Fibroblast of skin of left biceps (primary cell): ENCODE measurements around the gene FSHR.

ENCODE experiments used
- DNase-seq, 2 experiments: peaks; one replicate each; pipeline ENCODE4 v3.0.0-alpha.2; 2013; ENCODE audit warnings: low read depth in 2 of 2

The FSHR gene, protein sequence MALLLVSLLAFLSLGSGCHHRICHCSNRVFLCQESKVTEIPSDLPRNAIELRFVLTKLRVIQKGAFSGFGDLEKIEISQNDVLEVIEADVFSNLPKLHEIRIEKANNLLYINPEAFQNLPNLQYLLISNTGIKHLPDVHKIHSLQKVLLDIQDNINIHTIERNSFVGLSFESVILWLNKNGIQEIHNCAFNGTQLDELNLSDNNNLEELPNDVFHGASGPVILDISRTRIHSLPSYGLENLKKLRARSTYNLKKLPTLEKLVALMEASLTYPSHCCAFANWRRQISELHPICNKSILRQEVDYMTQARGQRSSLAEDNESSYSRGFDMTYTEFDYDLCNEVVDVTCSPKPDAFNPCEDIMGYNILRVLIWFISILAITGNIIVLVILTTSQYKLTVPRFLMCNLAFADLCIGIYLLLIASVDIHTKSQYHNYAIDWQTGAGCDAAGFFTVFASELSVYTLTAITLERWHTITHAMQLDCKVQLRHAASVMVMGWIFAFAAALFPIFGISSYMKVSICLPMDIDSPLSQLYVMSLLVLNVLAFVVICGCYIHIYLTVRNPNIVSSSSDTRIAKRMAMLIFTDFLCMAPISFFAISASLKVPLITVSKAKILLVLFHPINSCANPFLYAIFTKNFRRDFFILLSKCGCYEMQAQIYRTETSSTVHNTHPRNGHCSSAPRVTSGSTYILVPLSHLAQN

GRCh38 chr2:49154140-49154539 is at the start of gene FSHR:
Gene FSHR (minus strand): TSS chr2:49154515. CDS start chr2:49154417, 98 bp downstream.
- no peak for DNase-seq

DNA sequence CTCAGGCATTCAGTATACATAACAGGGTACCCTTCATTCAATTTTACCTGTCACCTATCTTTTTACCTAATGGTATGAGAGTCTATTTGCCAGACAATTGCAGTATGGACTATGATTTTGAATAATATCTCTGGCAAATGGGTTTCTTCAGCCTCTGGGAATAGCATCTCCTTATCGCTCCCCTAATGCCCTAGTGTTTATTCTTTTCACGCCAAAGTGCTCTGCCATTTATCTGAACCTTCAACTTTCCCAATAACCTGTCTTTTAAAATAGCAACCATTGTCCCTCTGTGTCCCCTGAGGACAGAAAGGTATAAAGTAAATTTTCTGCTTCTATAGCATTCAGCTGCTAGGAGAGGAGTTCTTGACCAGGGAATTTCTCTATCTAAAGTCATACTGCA is 45.0 kb upstream of the FSHR start:
- no peak for DNase-seq

- no peak for DNase-seq
These were observed 40.4 kb upstream of the FSHR start for GRCh38 chr2:49194701-49195100.

- no peak for DNase-seq
These were observed 37.7 kb upstream of the FSHR start for GRCh38 chr2:49192036-49192435.

GRCh38 chr2:49189512-49190225 is 35.4 kb upstream of the FSHR start:
- DNase-seq, result no peak

- no peak for DNase-seq
These were observed 31.8 kb upstream of the FSHR start for GRCh38 chr2:49186050-49186648.

DNA sequence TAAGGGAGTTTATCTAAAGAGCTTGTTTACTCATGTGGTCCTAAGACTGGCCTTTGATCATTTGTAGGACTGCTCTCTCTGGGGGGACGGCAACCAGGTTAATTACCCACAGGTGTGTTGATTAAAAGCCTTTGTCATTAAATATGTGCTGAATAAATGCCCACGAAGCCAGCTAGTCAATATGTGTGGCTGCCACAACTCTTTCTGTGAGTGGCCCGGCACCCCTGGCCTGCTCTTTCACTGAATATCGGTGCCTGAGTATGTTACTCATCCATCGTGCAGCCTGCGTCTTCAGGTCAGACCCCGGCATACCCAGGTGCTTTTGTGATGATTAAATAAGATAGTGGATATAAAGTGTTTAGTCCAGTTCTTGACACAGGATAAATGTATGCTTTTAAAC is 24.3 kb upstream of the FSHR start:
- no peak for DNase-seq

DNA sequence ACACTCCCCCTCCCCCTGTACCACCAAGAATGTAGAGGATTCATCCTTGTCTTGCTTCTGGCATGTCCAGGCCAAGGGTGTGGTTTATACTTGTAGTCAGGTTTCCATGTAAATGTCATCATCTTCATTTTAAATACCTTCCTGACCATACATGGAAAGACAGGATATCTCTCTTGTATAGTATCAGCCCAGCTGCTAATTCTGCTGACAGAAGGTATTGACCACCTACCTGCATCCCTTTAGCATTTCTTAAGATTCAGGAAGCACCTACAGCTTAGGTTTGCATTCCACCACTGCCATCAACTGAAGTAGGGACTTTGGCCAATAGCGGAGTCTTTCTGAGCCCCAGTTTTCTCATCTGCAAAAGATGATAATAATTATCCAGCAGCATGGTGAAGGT is 22.9 kb upstream of the FSHR start:
- DNase-seq, result no peak

- no peak for DNase-seq
These were observed 21.5 kb upstream of the FSHR start for GRCh38 chr2:49175831-49176230.

DNA sequence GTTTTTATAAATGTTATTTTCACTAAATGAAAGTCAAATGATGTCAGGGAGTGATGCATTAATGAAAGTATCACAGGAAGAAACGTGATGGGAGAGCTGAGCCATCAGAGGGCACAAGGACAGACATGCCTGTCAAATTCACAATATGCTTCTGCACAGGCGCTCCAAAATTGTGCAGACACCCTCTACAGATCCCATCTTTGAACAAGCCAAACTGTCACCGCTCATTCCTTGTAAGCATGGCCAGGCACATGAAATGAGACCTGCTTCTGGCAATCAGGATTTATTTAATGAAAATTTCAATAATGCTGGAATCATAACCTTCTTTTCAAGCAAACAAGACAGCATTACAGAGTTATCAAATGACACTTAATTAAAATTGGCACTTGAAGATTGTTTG is 20.4 kb upstream of the FSHR start:
- no peak for DNase-seq

- DNase-seq, result no peak
These were observed 12.8 kb upstream of the FSHR start for GRCh38 chr2:49167131-49167530.

DNA sequence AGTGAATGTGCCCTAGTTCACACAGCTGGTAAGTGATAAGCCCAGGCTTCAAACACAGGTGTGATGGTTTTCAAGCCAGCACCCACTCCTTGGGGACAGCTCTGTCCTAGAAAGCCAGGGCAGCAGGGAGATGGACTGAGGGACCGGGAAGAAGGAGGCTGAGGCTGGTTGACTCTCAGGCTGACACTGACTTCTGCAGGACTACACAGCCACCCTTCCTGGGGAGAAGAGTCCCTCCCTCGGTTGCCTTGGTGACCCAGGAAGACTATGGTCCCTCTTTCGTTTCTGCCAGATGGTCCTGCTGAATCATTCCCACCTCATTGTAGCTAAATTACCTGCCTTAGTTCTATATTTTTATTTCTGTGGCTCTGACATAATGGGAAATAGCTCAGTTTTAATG is 11.3 kb upstream of the FSHR start:
- DNase-seq, result no peak

DNA sequence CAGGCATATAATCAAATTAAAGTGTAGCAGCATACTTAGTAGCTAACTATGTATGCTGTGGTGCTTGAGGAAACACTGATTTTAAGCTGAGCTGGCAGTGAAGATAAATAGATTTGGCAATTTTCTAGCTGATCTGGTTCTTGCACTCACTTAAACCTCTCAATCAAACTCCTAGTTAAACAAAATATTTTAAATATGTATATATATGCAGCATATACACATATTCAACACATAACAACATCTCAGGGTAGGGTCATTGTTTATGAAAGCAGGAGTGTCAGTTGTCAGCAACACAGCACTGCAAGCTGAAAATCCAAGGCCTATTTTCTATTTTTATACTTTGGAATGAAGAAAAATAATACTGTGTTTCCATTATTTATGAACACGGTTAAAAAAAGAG is 10.4 kb upstream of the FSHR start:
- DNase-seq, result no peak

- DNase-seq, result peak; percentile 2 to 5
These were observed 7.8 kb upstream of the FSHR start for GRCh38 chr2:49162151-49162550.

DNA sequence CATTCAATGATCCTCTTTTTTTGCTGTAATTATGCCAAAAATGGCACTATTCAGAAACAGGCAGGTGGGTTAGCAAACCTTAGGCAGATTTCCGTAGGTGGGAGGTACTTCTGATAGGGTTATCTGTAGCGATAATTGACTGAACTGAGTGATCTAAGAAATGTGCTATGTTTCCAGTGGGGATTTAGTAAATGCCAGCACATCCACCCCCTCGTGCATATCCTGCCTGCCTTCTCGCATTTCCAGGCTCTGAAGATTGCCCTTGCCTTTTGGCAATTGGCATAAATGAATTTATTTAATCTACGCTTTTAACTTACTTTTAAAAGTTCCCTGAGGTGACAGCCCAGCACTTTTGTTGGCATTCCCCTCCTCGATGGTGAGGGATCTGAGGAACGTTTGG is 576 bp upstream of the FSHR start:
- no peak for DNase-seq

- DNase-seq, result no peak
These were observed 1.1 kb downstream of the FSHR start for GRCh38 chr2:49153252-49153651.

DNA sequence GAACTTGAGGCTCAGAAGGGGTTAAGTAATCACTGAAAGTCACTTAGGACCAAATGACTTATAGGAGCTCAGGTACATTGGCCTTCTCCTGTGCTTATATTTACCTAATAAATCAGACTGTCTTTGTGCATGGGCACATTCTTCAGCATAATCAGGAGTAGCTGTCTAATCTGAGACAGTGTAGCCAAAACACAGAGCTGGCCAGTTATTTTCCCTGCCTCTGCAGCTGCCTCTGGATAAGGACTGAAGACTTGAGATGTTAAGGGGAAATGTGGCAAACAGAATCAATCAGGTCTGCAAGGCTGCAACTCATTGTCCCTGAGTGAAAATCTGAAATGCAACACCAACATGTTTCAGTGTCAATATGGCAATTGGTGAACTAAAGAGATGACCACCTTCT is 1.5 kb downstream of the FSHR start:
- no peak for DNase-seq

GRCh38 chr2:49146401-49146800 is 7.9 kb downstream of the FSHR start:
- no peak for DNase-seq

GRCh38 chr2:49131801-49132200 is 22.5 kb downstream of the FSHR start:
- DNase-seq, result no peak

DNA sequence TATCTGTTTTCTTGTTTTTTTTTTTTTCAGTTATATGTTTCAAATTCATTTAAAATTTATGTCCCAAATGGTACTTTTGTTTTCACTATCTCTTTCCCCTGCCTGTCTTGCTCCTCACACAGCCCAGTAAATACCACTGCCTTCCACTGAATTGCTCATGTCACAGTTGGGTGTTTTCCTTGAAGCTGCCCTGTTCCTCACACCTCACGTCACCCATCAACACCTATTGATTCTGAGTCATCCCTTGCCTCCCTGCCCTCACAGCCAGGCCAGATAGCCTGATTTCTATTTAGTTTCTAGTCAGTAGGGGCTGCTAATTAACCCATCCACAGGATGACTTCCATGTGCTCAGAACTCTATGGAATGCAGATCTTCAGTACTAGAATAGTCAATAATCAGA is 25.3 kb downstream of the FSHR start:
- no peak for DNase-seq

DNA sequence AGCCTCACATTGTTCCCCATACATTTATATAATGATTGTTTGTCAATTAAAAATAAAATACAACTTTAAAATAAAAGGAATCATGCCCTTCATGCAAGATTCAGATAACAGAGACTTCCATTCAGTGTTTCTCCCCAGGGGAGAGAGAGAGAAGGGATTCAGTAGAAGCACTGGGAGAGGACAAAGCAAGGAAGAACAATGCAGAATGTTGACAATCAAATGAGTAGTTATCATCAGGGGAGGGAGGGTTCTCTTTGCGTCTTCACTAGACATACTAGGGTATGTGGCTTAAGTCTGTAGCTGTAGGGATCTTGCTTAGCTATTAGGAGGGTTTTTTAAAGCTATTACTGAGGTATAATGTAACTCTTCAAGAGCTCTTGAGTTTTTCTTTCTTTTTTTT is 30.7 kb downstream of the FSHR start:
- DNase-seq, result no peak

- DNase-seq, result no peak
These were observed 32.2 kb downstream of the FSHR start for GRCh38 chr2:49122107-49122506.
